K562 (cell line): ENCODE data around the gene EEFSEC. TPM values are rescaled to one million over a fixed set of nuclear protein-coding genes. Genes with fewer than 3 reads are reported as not detected.

Experiments
- ATAC-seq: fragments of 200-7000 bp; cut with Tn5 transposase; 3 replicates; pipeline ENCODE4 v1.9.1; 2020; ENCODE audit warnings: moderate library complexity
- BruUV-seq: library from RNA; stranded (reverse); fragments of 400-500 nt; replicated peaks from 2 replicates; lab custom pipeline; 2021; lab: Mats Ljungman, UMichigan
- CTCF ChIA-PET: fragments of 300-600 bp; formaldehyde crosslinking; extraction: SDS; loops from one replicate; lab custom pipeline; 2021; ENCODE audit warnings: low intra/inter-chr PET ratio; lab: Yijun Ruan, JAX
- POLR2A ChIA-PET: fragments of 300-600, 350-650 bp; sonication (Branson Sonifier 250); formaldehyde crosslinking; extraction: SDS; loops from one replicate; lab custom pipeline; 2021; ENCODE audit warnings: antibody characterized with exemption, inconsistent platforms; lab: Yijun Ruan, JAX
- DNase-seq, 4 experiments: peaks; one replicate each; pipeline versions ENCODE4 v3.0.0 to v3.0.0-alpha.2; 2011 to 2018; ENCODE audit warnings: low spot score in 3 of 4, mixed read lengths in 3 of 4; ENCODE audit errors: extremely low read depth in 1 of 4
- FAIRE-seq: peaks from 2 replicates; lab custom pipeline; 2011; peaks lifted over from hg19 to GRCh38; lab: Jason Lieb, UNC
- H2AFZ ChIP-seq: 2 replicates; pipeline ENCODE4 v1.6.0; 2011; ENCODE audit warnings: low read depth, low read length, control low read depth, inconsistent platforms
- H3K27ac ChIP-seq: fragments of 200-600 bp; 3 replicates; pipeline ENCODE4 v1.8.0; 2011; ENCODE audit warnings: low read depth, mild to moderate bottlenecking, control low read depth, inconsistent platforms, low read length, moderate library complexity, mixed read lengths; ENCODE audit errors: extremely low read depth
- H3K27me3 ChIP-seq, 2 experiments: fragments of 300-600 bp in 1 of 2; 2 replicates in 1 of 2; 3 replicates in 1 of 2; pipeline versions ENCODE4 v1.6.0 to v1.8.0; 2011; ENCODE audit warnings: inconsistent platforms in 2 of 2, low read length in 2 of 2, mild to moderate bottlenecking in 1 of 2, mixed read lengths in 1 of 2, moderate library complexity in 1 of 2; ENCODE audit not compliant: control insufficient read depth in 2 of 2, insufficient read depth in 2 of 2
- H3K36me3 ChIP-seq: fragments of 300-600 bp; 3 replicates; pipeline ENCODE4 v1.8.0; 2011; ENCODE audit warnings: mild to moderate bottlenecking, low read length, inconsistent platforms; ENCODE audit not compliant: control insufficient read depth, insufficient read depth
- H3K4me1 ChIP-seq, 2 experiments: fragments of 200-600 bp in 1 of 2; replicated peaks in 1 of 2; 2 replicates in 1 of 2; 3 replicates in 1 of 2; pipeline versions ENCODE4 v1.5.1 to v1.8.0; 2011; ENCODE audit warnings: inconsistent platforms in 2 of 2, low read length in 2 of 2, mild to moderate bottlenecking in 1 of 2, mixed read lengths in 1 of 2, moderate library complexity in 1 of 2; ENCODE audit not compliant: control insufficient read depth in 2 of 2, insufficient read depth in 2 of 2
- H3K4me2 ChIP-seq: 2 replicates; pipeline ENCODE4 v1.6.1; 2011; ENCODE audit warnings: low read length, control low read depth, inconsistent platforms, mixed read lengths; ENCODE audit not compliant: insufficient read depth
- H3K4me3 ChIP-seq: fragments of 200-600 bp; sonication (generic), shearing (Covaris generic); 2 replicates; pipeline ENCODE4 v1.5.1; 2016; ENCODE audit warnings: control low read depth, inconsistent platforms
- H3K79me2 ChIP-seq: fragments of 200-600 bp; 3 replicates; pipeline ENCODE4 v1.8.0; 2011; ENCODE audit warnings: low read length, inconsistent platforms; ENCODE audit not compliant: control insufficient read depth, insufficient read depth
- H3K9ac ChIP-seq, 2 experiments: 2 replicates each; pipeline versions ENCODE4 v1.6.0 to v1.6.1; 2011; ENCODE audit warnings: low read depth in 2 of 2, low read length in 2 of 2, control low read depth in 1 of 2, inconsistent platforms in 1 of 2, mild to moderate bottlenecking in 1 of 2, mixed read lengths in 1 of 2; ENCODE audit not compliant: insufficient read depth in 1 of 2
- H3K9me1 ChIP-seq: one replicate; pipeline ENCODE4 v1.6.0; 2011; ENCODE audit warnings: inconsistent platforms, mild to moderate bottlenecking, low read length, moderate library complexity; ENCODE audit not compliant: control insufficient read depth, insufficient read depth
- H3K9me3 ChIP-seq: replicated peaks from 2 replicates; pipeline ENCODE4 v1.5.1; 2011; ENCODE audit warnings: low read depth, low read length, inconsistent platforms; ENCODE audit not compliant: control insufficient read depth, insufficient read depth
- H4K20me1 ChIP-seq: replicated peaks from 2 replicates; pipeline ENCODE4 v1.6.1; 2011; ENCODE audit warnings: low read length, inconsistent platforms, mixed read lengths; ENCODE audit not compliant: control insufficient read depth, insufficient read depth
- ATF7 ChIP-seq: fragments of 450-650 bp; IDR thresholded peaks from 2 replicates; pipeline ENCODE4 v1.7.1; 2014; ENCODE audit warnings: mild to moderate bottlenecking, moderate library complexity
- CBFA2T2 ChIP-seq: fragments of 450-650 bp; conservative IDR thresholded peaks from 2 replicates; pipeline ENCODE4 v1.6.1; 2017; ENCODE audit warnings: mild to moderate bottlenecking
- CEBPG ChIP-seq, 3 experiments: fragments of 200-800 bp in 1 of 3; sonication (Bioruptor generic) in 1 of 3; sonication (generic) in 1 of 3; formaldehyde crosslinking in 1 of 3; IDR thresholded peaks in 2 of 3; conservative IDR thresholded peaks in 1 of 3; 2 replicates each; pipeline versions ENCODE4 v1.6.1 to v1.8.0; 2016 to 2022; ENCODE audit warnings: missing compliant biosample characterization in 2 of 3, missing genetic modification characterization in 2 of 3, mild to moderate bottlenecking in 1 of 3, missing genetic modification reagents in 1 of 3
- ERF ChIP-seq: fragments of 450-650 bp; formaldehyde crosslinking; IDR thresholded peaks from 2 replicates; pipeline ENCODE4 v1.4.0; 2020; ENCODE audit warnings: mild to moderate bottlenecking, mixed read lengths
- GMEB1 ChIP-seq: fragments of 250-450 bp; sonication (Bioruptor Pico); IDR thresholded peaks from 2 replicates; pipeline ENCODE4 v1.4.0; 2020; ENCODE audit warnings: mild to moderate bottlenecking
- KLF1 ChIP-seq: fragments of 450-650 bp; IDR thresholded peaks from 2 replicates; pipeline ENCODE4 v1.6.1; 2016; ENCODE audit warnings: missing genetic modification characterization, missing compliant biosample characterization
- XRCC3 ChIP-seq: fragments of 450-650 bp; IDR thresholded peaks from 2 replicates; pipeline ENCODE4 v1.6.1; 2017; ENCODE audit warnings: mild to moderate bottlenecking, moderate library complexity
- ZNF134 ChIP-seq: fragments of 250-450 bp; sonication (Bioruptor Pico); conservative IDR thresholded peaks from 2 replicates; pipeline ENCODE4 v1.4.0; 2020
- ZNF583 ChIP-seq: fragments of 250-450 bp; sonication (Bioruptor Pico); IDR thresholded peaks from 2 replicates; pipeline ENCODE4 v1.4.0; 2020
- WGBS: fragments of 100-300 bp; shearing (Covaris generic); methylation state at CpG from one replicate; pipeline ENCODE4 v1.1.6; 2016; ENCODE audit warnings: low coverage, mixed read lengths; ENCODE audit not compliant: insufficient coverage; ENCODE audit errors: missing lambda C conversion rate; 5-methylcytosine and 5-hydroxymethylcytosine counted together
- in situ Hi-C: fragments of 300-500 bp; cut with MboI; formaldehyde crosslinking; loops from 4 replicates; pipeline ENCODE4 v1.15.0; 2018; ENCODE audit warnings: inconsistent platforms, mixed read lengths
- intact Hi-C: fragments of 100-400 bp; cut with micrococcal nuclease; formaldehyde crosslinking; loops from 2 replicates; pipeline ENCODE4 v1.14.2; 2022
- polyA plus RNA-seq, 8 experiments: library from polyadenylated mRNA; depleted of rRNA in 4 of 8; stranded (reverse) in 5 of 8; unstranded in 3 of 8; fragments of >200 nt; fragmentation: Nextera tagmentation in 2 of 8; fragmentation: Illumina TruSeq in 1 of 8; extraction: Ambion mirVana in 2 of 8; extraction: Trizol in 1 of 8; gene quantifications; 2 replicates each; pipeline versions ENCODE4 v1.2.1 to v1.2.3, GENCODE V29; 2011 to 2014; ENCODE audit warnings: inconsistent platforms in 1 of 8, missing spikeins in 1 of 8
- total RNA-seq, 7 experiments: library from RNA; depleted of rRNA in 6 of 7; stranded (reverse); fragments of >200 nt in 6 of 7; fragmentation: Illumina TruSeq in 2 of 7; extraction: Trizol in 2 of 7; gene quantifications; 2 replicates each; pipeline versions ENCODE4 v1.2.1 to v1.2.3, GENCODE V29; 2011 to 2021; ENCODE audit warnings: low replicate concordance in 1 of 7
- TF ChIP-seq, protein P1 (sequence below): fragments of 250-450 bp; sonication (Bioruptor Pico); IDR thresholded peaks from 2 replicates; pipeline ENCODE4 v1.8.0; 2021; ENCODE audit warnings: moderate library complexity, mild to moderate bottlenecking, inconsistent platforms

The EEFSEC gene
- total and polyA plus RNA-seq, 9 of the 15 experiments (the other 6 are each of a cell fraction or from before 2014, with no cell fraction given): 0.35 to 11.8 (median 7.7) TPM

GRCh38 chr3:128334086-128334645 is 180.9 kb downstream of the EEFSEC start:
- H3K36me3 ChIP-seq: no peaks in the 10 kb centered on the region
- no peak for DNase-seq
- no peak overlapping the region for H2AFZ ChIP-seq
- BruUV-seq: no TSS peak
- H3K9me3 ChIP-seq: no peaks in the 10 kb centered on the region
- intact Hi-C loops: no loop called here
- H3K4me3 ChIP-seq: no peak overlapping the region
- H3K9me1 ChIP-seq: no peaks in the 10 kb centered on the region
- ChIA-PET CTCF (no interaction called here), POLR2A (interaction anchor here (1.0 kb wide), 1 partner anchor 11 kb away, joined by 5 read pairs; no protein-coding TSS in a partner anchor)
- 63% methylated on average over 6 of the region's 8 CpGs for whole genome bisulfite sequencing
- peaks cover 3 to 9% of the 10 kb centered on the region in 2 experiments; a peak in 4 of 5 replicates for H3K4me1 ChIP-seq
- ATAC-seq: no peak
- no peak overlapping the region for H3K4me2 ChIP-seq
- H4K20me1 ChIP-seq: no peaks in the 10 kb centered on the region
- H3K9ac ChIP-seq: peak overlapping the region in 1 of 2 experiments; percentile 7; a peak in 1 of 4 replicates
- no peak overlapping the region for H3K27ac ChIP-seq
- H3K27me3 ChIP-seq: no peaks in the 10 kb centered on the region
- in situ Hi-C loops: no loop called here
- TF ChIP-seq KLF1 (tag): no peak
- TF ChIP-seq CEBPG (CRISPR knock-in tag; IDR thresholded peaks at IDR 0.05): no peak
- no peak for TF ChIP-seq CEBPG (tag; conservative IDR thresholded peaks at IDR 0.05 in 1 of 2, IDR thresholded peaks at IDR 0.05 in 1 of 2)
- no peak for TF ChIP-seq ZNF134 (CRISPR knock-in tag)
- no peak for TF ChIP-seq GMEB1 (CRISPR knock-in tag)
- no peak for TF ChIP-seq XRCC3
- no peak for TF ChIP-seq ZNF583 (CRISPR knock-in tag)
- TF ChIP-seq, protein P1, sequence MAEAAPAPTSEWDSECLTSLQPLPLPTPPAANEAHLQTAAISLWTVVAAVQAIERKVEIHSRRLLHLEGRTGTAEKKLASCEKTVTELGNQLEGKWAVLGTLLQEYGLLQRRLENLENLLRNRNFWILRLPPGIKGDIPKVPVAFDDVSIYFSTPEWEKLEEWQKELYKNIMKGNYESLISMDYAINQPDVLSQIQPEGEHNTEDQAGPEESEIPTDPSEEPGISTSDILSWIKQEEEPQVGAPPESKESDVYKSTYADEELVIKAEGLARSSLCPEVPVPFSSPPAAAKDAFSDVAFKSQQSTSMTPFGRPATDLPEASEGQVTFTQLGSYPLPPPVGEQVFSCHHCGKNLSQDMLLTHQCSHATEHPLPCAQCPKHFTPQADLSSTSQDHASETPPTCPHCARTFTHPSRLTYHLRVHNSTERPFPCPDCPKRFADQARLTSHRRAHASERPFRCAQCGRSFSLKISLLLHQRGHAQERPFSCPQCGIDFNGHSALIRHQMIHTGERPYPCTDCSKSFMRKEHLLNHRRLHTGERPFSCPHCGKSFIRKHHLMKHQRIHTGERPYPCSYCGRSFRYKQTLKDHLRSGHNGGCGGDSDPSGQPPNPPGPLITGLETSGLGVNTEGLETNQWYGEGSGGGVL (CRISPR knock-in tag): no peak
- no peak for TF ChIP-seq ERF (CRISPR knock-in tag)
- TF ChIP-seq ATF7: no peak
- no peak for TF ChIP-seq CBFA2T2
- no peaks in the 10 kb centered on the region for H3K79me2 ChIP-seq
- FAIRE-seq: no peak
